Fibroblast of pulmonary artery (primary cell): ENCODE data around the gene SLC16A14.
"Not testable (repeated sequence)": the region's sequence is repeated elsewhere in the genome, so short reads cannot be mapped to it uniquely, and the experiment has no call there.

Experiments used
- DNase-seq: peaks from one replicate; pipeline ENCODE4 v3.0.0-alpha.2; 2010; ENCODE audit warnings: low read depth
- H3K4me3 ChIP-seq: replicated peaks from 2 replicates; pipeline ENCODE4 v1.5.1; 2011; ENCODE audit warnings: low read depth, mild to moderate bottlenecking, control low read depth, low read length, moderate library complexity
- CTCF ChIP-seq: IDR thresholded peaks from 2 replicates; pipeline ENCODE4 v1.5.1; 2011; ENCODE audit warnings: mild to moderate bottlenecking, control low read depth, low read length, inconsistent platforms; ENCODE audit errors: missing control alignments

SLC16A14 gene

GRCh38 chr2:230068651-230069055 is at the start of gene SLC16A14:
SLC16A14 (minus strand) TSS chr2:230068924; CDS start chr2:230059352, 9,572 bp downstream.
- TF ChIP-seq CTCF: peak; percentile 48
- peak; percentile 66 for DNase-seq
- peak within 1 kb of the TSS; percentile 51 for H3K4me3 ChIP-seq

GRCh38 chr2:230106771-230107170 is 38.0 kb upstream of the SLC16A14 start:
- H3K4me3 ChIP-seq: no peak overlapping the region
- no peak for TF ChIP-seq CTCF
- no peak for DNase-seq

- H3K4me3 ChIP-seq, DNase-seq: not testable (repeated sequence)
Observed at GRCh38 chr2:230101967-230102366, 33.2 kb upstream of the SLC16A14 start.

GRCh38 chr2:230097841-230098240 is 29.1 kb upstream of the SLC16A14 start:
- no peak for DNase-seq
- TF ChIP-seq CTCF: no peak
- no peak overlapping the region for H3K4me3 ChIP-seq

- DNase-seq: no peak
- TF ChIP-seq CTCF: no peak
Observed at GRCh38 chr2:230097424-230097823, 28.7 kb upstream of the SLC16A14 start.

GRCh38 chr2:230090967-230091366 is 22.2 kb upstream of the SLC16A14 start:
- DNase-seq: no peak
- no peak overlapping the region for H3K4me3 ChIP-seq
- TF ChIP-seq CTCF: no peak

More at GRCh38 chr2:230097424-230097823, 28.7 kb upstream of the SLC16A14 start:
- H3K4me3 ChIP-seq: no peak overlapping the region

GRCh38 chr2:230085201-230085600 is 16.5 kb upstream of the SLC16A14 start:
- H3K4me3 ChIP-seq: no peak overlapping the region
- DNase-seq: peak; percentile 8
- TF ChIP-seq CTCF: no peak
